CD4-positive, alpha-beta T cell treated with Interleukin-17A for 1 hour (primary cell): ENCODE data around the gene GABPA.
"Not testable (repeated sequence)": the region's sequence is repeated elsewhere in the genome, so short reads cannot be mapped to it uniquely, and the experiment has no call there.

Experiments used
- DNase-seq: peaks from one replicate; pipeline ENCODE4 v3.0.0-alpha.2; 2020

The GABPA gene

DNA sequence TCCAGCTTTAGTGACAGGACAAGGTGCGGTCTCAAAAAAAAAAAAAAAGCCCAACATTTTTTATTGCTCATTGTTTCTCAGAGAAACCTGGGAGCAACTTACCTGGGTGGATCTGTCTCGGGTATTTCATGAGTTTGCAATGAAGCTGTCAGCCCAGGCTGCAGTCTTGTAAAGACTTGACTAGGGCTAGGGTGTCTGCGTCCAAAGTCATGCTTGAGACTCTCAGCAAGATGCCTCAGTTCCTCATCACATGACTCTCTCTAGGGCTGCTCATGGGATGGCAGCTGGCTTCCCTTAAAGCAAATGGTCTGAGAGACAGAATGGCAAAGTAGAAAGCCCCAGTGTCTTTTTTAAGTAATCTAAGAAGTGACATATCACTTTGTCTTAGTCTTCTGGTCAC is 8.1 kb downstream of the GABPA start:
- DNase-seq: no peak

DNA sequence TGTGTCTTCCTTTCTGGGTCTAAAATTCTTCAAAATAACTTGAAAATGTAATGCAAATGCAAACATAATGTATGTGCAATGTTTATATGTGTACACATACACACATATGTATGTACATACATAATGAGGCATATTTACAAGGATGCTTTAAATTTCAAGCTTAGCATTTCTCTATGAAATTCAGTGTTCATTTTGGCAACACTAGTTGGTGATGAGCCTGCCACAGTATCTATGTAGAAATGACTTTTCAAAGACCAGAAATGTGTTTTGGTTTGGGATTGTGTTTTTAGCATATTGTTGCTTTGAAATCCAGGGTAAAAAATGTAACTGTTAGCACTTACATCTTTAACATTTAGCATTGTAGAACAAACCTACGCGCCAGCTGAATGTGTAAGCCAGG is 10.1 kb downstream of the GABPA start:
- DNase-seq: no peak

GRCh38 chr21:25750085-25750484 is 15.3 kb downstream of the GABPA start:
- no peak for DNase-seq

DNA sequence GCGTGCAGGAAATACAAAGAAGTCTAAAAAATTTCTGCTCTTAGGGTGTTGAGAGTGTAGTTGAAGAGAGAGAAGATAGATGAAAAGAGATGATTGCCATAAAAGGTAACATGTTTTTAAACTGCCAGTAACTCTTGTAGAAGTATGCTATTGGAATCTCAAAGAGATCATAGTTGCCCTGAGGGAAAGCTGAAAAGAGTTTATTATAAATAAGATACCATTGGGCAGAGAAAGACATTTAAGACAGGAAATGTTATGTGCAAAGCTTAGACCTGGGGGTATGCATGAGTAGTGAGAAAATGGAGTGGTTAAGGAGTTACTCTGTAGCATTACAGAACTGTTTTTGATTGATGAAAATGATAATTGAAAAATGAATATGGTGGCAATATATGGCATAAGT is 17.6 kb downstream of the GABPA start:
- DNase-seq: no peak

- no peak for DNase-seq
Measured at GRCh38 chr21:25756190-25756932, 21.6 kb downstream of the GABPA start.

DNA sequence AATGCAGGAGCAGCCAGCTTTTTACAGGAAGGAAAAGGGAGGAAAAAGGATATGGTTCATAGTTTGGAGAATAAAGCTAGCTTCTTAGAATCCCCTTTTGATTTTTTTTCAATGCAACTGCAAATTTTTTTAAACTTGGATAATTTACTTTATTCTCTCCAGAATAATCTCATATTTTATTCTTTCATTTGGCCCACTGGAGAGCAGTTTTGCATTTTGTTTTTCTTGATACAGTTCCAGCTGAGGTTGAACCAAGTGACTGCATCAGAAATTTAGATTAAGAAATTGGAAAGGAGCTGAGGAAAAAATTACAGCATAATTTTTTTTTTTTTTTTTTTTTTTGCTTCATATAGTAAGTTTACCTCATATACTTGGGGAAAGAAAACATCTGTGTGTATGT is 22.8 kb downstream of the GABPA start:
- DNase-seq: no peak

DNA sequence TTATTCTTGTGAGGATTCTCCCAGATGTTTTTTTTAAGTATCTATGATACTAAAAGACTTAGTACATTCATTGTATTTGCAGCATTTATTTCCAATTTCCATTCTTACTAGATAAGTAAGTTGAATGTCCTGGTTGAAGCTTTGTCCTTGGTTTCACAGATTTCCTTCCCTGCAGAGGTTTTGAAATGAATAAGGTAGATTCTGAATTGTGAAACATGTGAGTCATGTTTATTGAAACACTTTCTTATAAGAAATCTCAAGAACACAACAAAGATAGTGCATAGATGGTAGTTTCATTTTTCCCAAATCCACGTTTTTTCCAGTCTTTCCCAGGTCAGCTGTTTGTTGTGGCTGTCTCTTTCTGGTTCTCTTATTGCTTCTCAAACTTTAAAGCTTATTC is 24.8 kb downstream of the GABPA start:
- no peak for DNase-seq

- no peak for DNase-seq
Measured at GRCh38 chr21:25760061-25760460, 25.3 kb downstream of the GABPA start.

DNA sequence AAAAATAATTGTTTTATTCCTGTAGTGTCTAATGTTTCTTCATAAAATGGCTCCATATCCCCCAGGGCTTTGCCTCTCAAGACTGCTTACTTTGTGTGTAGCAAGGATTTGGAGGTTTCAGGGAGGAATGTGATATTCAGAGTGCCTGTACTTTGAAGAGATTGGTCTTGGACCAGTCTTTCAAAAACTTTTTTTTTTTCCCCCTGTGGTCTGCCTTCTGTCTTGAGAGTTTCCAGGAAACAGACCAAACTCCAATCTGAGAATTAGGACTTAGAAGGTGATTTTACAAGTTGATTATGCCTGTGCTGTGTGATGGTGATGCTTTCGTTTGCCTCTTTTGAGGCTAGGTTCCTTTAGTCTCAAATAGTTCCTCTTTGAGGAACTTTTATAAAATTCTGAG is 25.9 kb downstream of the GABPA start:
- no peak for DNase-seq

DNA sequence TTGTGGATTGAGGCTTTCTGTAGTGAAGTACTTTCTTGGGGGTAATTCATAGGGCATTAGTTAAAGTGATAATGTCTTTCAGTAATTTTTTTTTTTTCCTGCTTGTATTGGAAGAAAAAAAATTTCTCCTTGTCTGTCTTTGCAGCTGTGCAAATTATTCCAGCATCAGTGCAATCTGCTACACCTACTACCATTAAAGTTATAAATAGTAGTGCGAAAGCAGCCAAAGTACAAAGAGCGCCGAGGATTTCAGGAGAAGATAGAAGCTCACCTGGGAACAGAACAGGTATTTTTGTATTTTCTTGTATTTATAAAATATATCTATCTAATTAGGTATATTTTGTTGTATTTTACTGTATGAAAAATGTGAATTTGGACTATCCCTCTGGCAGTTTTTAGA is 29.3 kb downstream of the GABPA start:
- DNase-seq: no peak

DNA sequence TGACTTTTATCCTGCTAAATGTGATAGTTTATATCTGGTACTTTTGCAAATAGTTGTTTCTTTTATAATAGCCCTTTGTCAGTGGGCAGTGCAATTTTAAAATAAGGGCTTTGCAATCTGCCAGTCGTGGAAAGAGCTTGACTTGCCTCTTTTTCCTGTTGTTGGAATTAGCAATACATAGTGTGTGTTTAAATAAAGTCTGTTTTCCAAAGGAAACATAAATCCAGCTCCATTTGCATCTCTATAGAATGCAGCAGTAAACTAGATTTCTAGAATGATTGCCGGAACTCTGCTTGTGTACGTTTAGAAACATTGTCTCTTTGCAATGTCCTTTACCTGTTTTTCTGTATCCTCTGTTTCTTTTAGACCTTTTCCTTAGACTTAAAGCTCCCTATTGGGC is 33.1 kb downstream of the GABPA start:
- no peak for DNase-seq

DNA sequence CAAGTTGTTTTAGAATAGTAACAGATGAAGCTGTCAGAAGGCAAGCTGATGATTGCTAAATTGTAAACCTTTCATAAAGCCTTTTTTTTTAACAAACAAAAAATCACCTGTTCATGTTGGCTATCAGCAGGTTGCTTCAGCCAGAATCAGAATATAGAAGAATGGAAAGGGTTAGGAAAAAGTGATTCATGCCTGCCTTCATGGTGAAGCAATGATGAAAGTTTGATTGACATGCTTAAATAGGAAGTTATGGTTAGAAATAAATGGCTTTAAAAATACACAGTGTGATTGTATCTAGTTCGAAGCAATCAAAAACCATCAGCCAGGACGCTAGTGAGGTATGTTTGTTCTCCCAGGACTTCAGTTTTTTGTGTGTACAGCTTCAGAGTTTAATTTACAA is 37.9 kb downstream of the GABPA start:
- DNase-seq: no peak

DNA sequence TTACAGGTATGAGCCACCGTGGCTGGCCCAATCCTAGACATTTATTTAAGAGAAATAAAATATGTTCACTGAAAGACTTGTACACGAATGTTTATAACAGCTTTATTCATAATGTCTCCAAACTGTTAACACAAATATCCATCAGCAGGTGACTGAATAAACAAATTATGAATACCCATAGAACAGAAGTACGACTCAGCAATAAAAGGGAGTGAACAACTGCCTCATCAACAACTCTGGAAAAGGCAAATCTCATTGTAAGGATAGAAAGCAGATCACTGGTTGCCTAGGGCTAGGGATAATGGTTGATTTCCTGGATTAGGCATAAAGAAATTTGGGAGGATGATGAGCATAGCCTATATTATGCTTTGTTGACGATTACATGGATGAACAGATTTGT is 41.7 kb downstream of the GABPA start:
- no peak for DNase-seq

DNA sequence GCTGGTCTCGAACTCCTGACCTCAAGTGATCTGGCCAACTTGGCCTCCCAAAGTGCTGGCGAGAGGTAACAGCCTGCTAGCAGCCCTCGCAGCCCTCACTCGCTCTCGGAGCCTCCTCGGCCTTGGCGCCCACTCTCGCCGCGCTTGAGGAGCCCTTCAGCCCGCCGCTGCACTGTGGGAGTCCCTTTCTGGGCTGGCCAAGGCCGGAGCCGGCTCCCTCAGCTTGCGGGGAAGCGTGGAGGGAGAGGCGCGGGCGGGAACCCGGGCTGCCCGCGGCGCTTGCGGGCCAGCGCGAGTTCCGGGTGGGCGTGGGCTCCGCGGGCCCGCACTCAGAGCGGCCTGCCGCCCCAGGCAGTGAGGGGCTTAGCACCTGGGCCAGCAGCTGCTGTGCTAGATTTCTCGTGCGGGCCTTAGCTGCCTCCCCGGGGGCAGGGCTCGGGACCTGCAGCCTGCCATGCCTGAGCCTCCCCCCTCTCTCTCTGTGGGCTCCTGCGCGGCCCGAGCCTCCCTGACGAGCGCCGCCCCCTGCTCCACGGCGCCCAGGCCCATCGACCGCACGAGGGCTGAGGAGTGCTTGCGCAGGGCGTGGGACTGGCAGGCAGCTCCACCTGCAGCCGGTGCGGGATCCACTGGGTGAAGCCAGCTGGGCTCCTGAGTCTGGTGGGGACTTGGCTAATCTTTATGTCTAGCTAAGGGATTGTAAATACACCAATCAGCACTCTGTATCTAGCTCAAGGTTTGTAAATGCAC is 43.5 kb downstream of the GABPA start:
- DNase-seq: not testable (repeated sequence)

DNA sequence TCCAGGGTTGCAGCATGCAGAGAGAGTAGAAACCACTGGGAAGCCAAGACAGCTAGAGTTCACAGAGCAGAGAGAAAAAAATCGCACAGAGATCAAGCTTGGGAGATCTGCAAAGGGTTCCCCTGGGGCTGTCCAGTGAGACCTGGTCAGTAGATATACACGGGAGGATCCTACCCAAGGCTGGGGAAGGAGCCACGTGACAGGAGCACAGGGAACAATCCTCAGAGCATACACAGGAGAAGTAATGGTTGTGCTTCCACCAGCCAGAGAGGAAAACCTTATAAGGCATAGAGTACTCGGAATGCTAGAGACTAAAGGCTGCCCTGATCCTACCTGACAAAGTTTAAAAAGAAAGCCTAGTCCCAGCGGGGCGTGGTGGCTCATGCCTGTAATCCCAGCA is 53.9 kb downstream of the GABPA start:
- DNase-seq: no peak

DNA sequence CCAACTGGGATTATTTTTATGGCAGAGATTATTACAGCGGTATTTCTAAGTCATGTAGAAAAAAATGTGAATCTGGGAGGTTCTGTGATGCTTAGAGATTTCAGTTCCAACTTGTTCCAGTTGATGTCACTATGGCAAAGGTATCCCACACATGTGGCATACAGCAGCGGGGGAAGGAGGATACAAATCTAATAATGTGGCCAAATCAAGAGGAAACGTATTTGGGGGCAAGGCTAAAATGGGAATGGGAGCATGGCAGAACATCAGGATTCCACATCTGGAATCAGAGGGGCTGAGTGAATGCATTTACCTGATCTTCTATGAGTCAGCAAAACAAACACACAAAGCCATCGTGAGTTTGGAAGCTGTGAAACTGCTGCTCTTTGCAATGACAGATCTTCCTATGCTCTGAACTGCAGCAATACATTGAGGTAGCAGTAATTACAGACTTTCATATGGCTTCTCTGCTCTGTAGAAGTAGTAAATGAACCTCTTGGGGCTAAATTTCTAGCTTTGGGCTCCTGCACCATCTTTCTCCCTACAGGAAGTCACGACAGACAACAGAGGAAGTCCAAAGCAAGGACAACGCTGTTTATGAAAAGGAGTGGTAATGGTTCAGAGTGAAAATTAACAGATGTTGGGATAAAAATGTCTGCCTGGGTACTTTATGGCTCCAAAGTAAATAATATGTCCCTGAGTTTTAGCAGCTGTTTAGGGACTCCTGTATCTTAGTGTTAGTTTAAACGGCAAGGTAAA is 55.5 kb downstream of the GABPA start:
- DNase-seq: peak; percentile 3

- DNase-seq: no peak
Measured at GRCh38 chr21:25790878-25791204, 56.1 kb downstream of the GABPA start.

DNA sequence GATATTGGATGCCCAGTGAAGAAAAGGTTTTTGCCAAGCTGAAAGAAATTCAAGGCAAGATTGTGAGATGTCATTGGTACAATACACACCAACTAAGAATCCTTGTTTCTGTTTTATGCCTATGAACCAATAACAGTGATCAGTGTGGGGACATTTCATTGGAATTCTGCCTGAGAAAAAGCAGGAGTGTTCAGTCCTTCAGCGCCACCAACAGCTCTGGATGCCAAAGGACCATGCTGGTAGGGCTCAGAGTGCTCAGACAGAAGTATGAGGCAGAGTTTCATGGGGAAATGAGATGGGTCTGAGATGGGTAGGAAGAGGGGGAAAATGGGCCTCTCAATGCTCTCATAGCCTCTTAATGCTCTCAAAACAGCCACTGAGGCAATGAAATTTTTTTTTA is 56.5 kb downstream of the GABPA start:
- no peak for DNase-seq

- peak; percentile 88 for DNase-seq
Measured at GRCh38 chr21:25801217-25802014, 66.6 kb downstream of the GABPA start.

DNA sequence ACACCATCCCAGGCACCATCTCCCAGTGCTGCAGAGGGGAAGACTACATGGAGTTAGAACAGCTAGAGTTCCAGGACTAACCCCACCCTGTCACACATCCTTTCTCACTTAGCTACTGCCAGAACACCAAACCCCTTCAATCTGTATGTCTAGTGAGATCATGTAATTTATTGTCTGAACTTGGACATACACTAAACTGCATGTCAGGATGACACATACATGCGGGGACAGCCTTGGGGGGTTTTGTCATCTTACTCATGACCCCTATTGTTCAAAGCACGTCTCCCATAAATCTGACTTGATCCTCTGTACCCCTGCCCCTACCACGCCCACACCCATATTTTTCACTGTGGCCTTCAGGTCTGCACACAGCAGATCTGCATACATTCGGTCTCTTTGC is 71.3 kb downstream of the GABPA start:
- DNase-seq: no peak

GRCh38 chr21:25807191-25807590 is 72.4 kb downstream of the GABPA start:
- no peak for DNase-seq

DNA sequence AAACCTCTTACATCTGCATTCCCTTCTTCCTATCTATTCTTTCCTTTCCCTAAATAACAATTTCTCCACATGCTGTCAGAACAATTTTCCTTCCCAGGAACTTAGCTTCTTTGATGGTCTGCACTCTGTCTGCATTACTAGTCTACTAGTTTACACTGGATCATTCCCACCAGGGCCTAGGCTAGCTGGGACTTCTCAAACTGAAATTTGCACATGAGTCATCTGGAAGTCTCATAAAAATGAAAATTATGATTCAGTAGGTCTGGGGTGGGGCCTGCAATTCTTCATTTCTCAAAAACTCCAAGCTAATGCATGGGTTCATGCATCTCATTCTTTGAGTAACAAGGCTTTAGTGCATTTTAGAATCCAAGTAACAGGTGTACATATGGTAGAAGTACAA is 74.2 kb downstream of the GABPA start:
- DNase-seq: no peak

- no peak for DNase-seq
Measured at GRCh38 chr21:25811186-25811585, 76.4 kb downstream of the GABPA start.
